IPS-20b (cell line): ENCODE data around the gene ARHGEF18.
"Not testable (repeated sequence)": the region's sequence is repeated elsewhere in the genome, so short reads cannot be mapped to it uniquely, and the experiment has no call there.

Experiments used
- H3K27ac ChIP-seq: one replicate; pipeline ENCODE4 v1.5.1; 2013; ENCODE audit warnings: low read length
- H3K27me3 ChIP-seq: 2 replicates; pipeline ENCODE4 v1.6.1; 2013; ENCODE audit warnings: mild to moderate bottlenecking, low read length, inconsistent platforms; ENCODE audit not compliant: insufficient read depth
- H3K36me3 ChIP-seq: 2 replicates; pipeline ENCODE4 v1.6.1; 2013; ENCODE audit warnings: low read depth, mild to moderate bottlenecking, inconsistent platforms, low read length, moderate library complexity; ENCODE audit not compliant: insufficient read depth
- H3K4me1 ChIP-seq: 2 replicates; pipeline ENCODE4 v1.6.1; 2013; ENCODE audit warnings: mild to moderate bottlenecking, control low read depth, inconsistent platforms, low read length, moderate library complexity; ENCODE audit not compliant: insufficient read depth
- H3K4me3 ChIP-seq: 2 replicates; pipeline ENCODE4 v1.5.1; 2013; ENCODE audit warnings: mild to moderate bottlenecking, low read length, inconsistent platforms
- H3K9ac ChIP-seq: 2 replicates; pipeline ENCODE4 v1.6.1; 2013; ENCODE audit warnings: low read depth, mild to moderate bottlenecking, inconsistent platforms, low read length, moderate library complexity
- H3K9me3 ChIP-seq: 2 replicates; pipeline ENCODE4 v1.6.1; 2013; ENCODE audit warnings: mild to moderate bottlenecking, low read depth, low read length, inconsistent platforms; ENCODE audit not compliant: insufficient read depth

ARHGEF18 gene

GRCh38 chr19:7351861-7352260, 3.1 kb downstream of the ARHGEF18 start:
- H3K9ac ChIP-seq = no peak overlapping the region
- no peaks in the 10 kb centered on the region for H3K36me3 ChIP-seq
- H3K4me3 ChIP-seq = no peak overlapping the region

GRCh38 chr19:7355151-7355820, 6.5 kb downstream of the ARHGEF18 start:
- Histone ChIP-seq H3K9me3 (peaks cover 4% of the 10 kb centered on the region; the same call in 1 of the 2 replicates), H3K9ac (no peak overlapping the region), H3K27me3 (no peaks in the 10 kb centered on the region), H3K4me1 (no peaks in the 10 kb centered on the region), H3K27ac (no peak overlapping the region), H3K36me3 (no peaks in the 10 kb centered on the region), H3K4me3 (no peak overlapping the region)

More at GRCh38 chr19:7351861-7352260, 3.1 kb downstream of the ARHGEF18 start:
- Histone ChIP-seq H3K27me3 (no peaks in the 10 kb centered on the region), H3K9me3 (peaks cover 4% of the 10 kb centered on the region; the same call in 1 of the 2 replicates), H3K4me1 (no peaks in the 10 kb centered on the region), H3K27ac (no peak overlapping the region)

- no peak overlapping the region for H3K27ac ChIP-seq
- no peaks in the 10 kb centered on the region; the same call in 1 of the 2 replicates for H3K4me1 ChIP-seq
- H3K9me3 ChIP-seq = peaks cover 4% of the 10 kb centered on the region; the same call in 1 of the 2 replicates
- H3K36me3 ChIP-seq = no peaks in the 10 kb centered on the region
- H3K9ac ChIP-seq = no peak overlapping the region
- H3K4me3 ChIP-seq = no peak overlapping the region
- H3K27me3 ChIP-seq = no peaks in the 10 kb centered on the region
Observed at GRCh38 chr19:7355871-7356270, 7.1 kb downstream of the ARHGEF18 start.

GRCh38 chr19:7356899-7357627, 8.3 kb downstream of the ARHGEF18 start:
- Histone ChIP-seq H3K9me3 (peaks cover 3% of the 10 kb centered on the region; the same call in 1 of the 2 replicates), H3K9ac (no peak overlapping the region), H3K27me3 (no peaks in the 10 kb centered on the region), H3K4me1 (no peaks in the 10 kb centered on the region; the same call in 1 of the 2 replicates), H3K36me3 (no peaks in the 10 kb centered on the region), H3K4me3 (no peak overlapping the region), H3K27ac (no peak overlapping the region)

- no peaks in the 10 kb centered on the region for H3K36me3 ChIP-seq
- no peaks in the 10 kb centered on the region for H3K9me3 ChIP-seq
- no peak overlapping the region for H3K9ac ChIP-seq
- H3K27me3 ChIP-seq = peaks cover 9% of the 10 kb centered on the region; the same call in 1 of the 2 replicates
- H3K4me3 ChIP-seq = no peak overlapping the region
- no peak overlapping the region for H3K27ac ChIP-seq
- no peaks in the 10 kb centered on the region; the same call in 1 of the 2 replicates for H3K4me1 ChIP-seq
Observed at GRCh38 chr19:7358102-7358597, 9.4 kb downstream of the ARHGEF18 start.

- Histone ChIP-seq H3K9me3 (no peaks in the 10 kb centered on the region), H3K4me1 (no peaks in the 10 kb centered on the region; the same call in 1 of the 2 replicates), H3K36me3 (no peaks in the 10 kb centered on the region), H3K9ac (no peak overlapping the region), H3K27ac (no peak overlapping the region), H3K4me3 (no peak overlapping the region), H3K27me3 (peaks cover 24% of the 10 kb centered on the region; the same call in 1 of the 2 replicates)
Observed at GRCh38 chr19:7360393-7360984, 11.8 kb downstream of the ARHGEF18 start.

GRCh38 chr19:7363225-7363624, 14.5 kb downstream of the ARHGEF18 start:
- no peak overlapping the region for H3K4me3 ChIP-seq
- no peaks in the 10 kb centered on the region for H3K36me3 ChIP-seq
- H3K4me1 ChIP-seq = no peaks in the 10 kb centered on the region; the same call in 1 of the 2 replicates

GRCh38 chr19:7366701-7367420, 18.1 kb downstream of the ARHGEF18 start:
- Histone ChIP-seq H3K27me3 (peaks cover 24% of the 10 kb centered on the region; the same call in 1 of the 2 replicates), H3K27ac (no peak overlapping the region), H3K9me3 (no peaks in the 10 kb centered on the region), H3K36me3 (no peaks in the 10 kb centered on the region), H3K4me1 (no peaks in the 10 kb centered on the region), H3K4me3 (no peak overlapping the region), H3K9ac (no peak overlapping the region)

More at GRCh38 chr19:7363225-7363624, 14.5 kb downstream of the ARHGEF18 start:
- Histone ChIP-seq H3K27me3 (peaks cover 24% of the 10 kb centered on the region; the same call in 1 of the 2 replicates), H3K27ac (no peak overlapping the region), H3K9me3 (no peaks in the 10 kb centered on the region), H3K9ac (no peak overlapping the region)

- H3K9ac ChIP-seq = no peak overlapping the region
Observed at GRCh38 chr19:7368456-7368855, 19.7 kb downstream of the ARHGEF18 start.

GRCh38 chr19:7368866-7369265, 20.1 kb downstream of the ARHGEF18 start:
- H3K4me3 ChIP-seq, H3K27me3 ChIP-seq, H3K9me3 ChIP-seq, H3K36me3 ChIP-seq, H3K27ac ChIP-seq, H3K9ac ChIP-seq, H3K4me1 ChIP-seq: not testable (repeated sequence)

More at GRCh38 chr19:7368456-7368855, 19.7 kb downstream of the ARHGEF18 start:
- H3K4me3 ChIP-seq = no peak overlapping the region
- peaks cover 12% of the 10 kb centered on the region; the same call in 1 of the 2 replicates for H3K27me3 ChIP-seq
- no peaks in the 10 kb centered on the region for H3K36me3 ChIP-seq
- no peaks in the 10 kb centered on the region for H3K4me1 ChIP-seq
- H3K27ac ChIP-seq = no peak overlapping the region
- no peaks in the 10 kb centered on the region for H3K9me3 ChIP-seq

- H3K4me3 ChIP-seq = no peak overlapping the region
- no peaks in the 10 kb centered on the region for H3K27me3 ChIP-seq
- H3K4me1 ChIP-seq = no peaks in the 10 kb centered on the region
- H3K36me3 ChIP-seq = no peaks in the 10 kb centered on the region
- no peak overlapping the region for H3K27ac ChIP-seq
- no peak overlapping the region for H3K9ac ChIP-seq
- H3K9me3 ChIP-seq = no peaks in the 10 kb centered on the region
Observed at GRCh38 chr19:7370546-7370945, 21.8 kb downstream of the ARHGEF18 start.
